Osteocyte (in vitro differentiated cells): ENCODE measurements around the gene TEX26. TPM values are rescaled to one million over a fixed set of nuclear protein-coding genes. Genes with fewer than 3 reads are reported as not detected.

ENCODE experiments used
- DNase-seq: peaks from one replicate; pipeline ENCODE4 v3.0.0; 2021; ENCODE audit warnings: mixed read lengths; ENCODE audit not compliant: unreplicated experiment; ENCODE audit errors: extremely low spot score
- H3K27ac Mint-ChIP-seq: one replicate; pipeline ENCODE4 v1.8.0; 2021; ENCODE audit warnings: mild to moderate bottlenecking, mixed read lengths; ENCODE audit not compliant: unreplicated experiment
- H3K27me3 Mint-ChIP-seq: one replicate; pipeline ENCODE4 v1.8.0; 2021; ENCODE audit warnings: mixed read lengths; ENCODE audit not compliant: unreplicated experiment
- H3K36me3 Mint-ChIP-seq: one replicate; pipeline ENCODE4 v1.8.0; 2021; ENCODE audit warnings: mixed read lengths; ENCODE audit not compliant: unreplicated experiment
- H3K4me1 Mint-ChIP-seq: one replicate; pipeline ENCODE4 v1.8.0; 2021; ENCODE audit warnings: mixed read lengths; ENCODE audit not compliant: unreplicated experiment
- H3K4me3 Mint-ChIP-seq: one replicate; pipeline ENCODE4 v1.8.0; 2021; ENCODE audit warnings: mild to moderate bottlenecking, moderate library complexity, mixed read lengths; ENCODE audit not compliant: unreplicated experiment
- H3K9me3 Mint-ChIP-seq: one replicate; pipeline ENCODE4 v1.8.0; 2021; ENCODE audit warnings: mixed read lengths; ENCODE audit not compliant: unreplicated experiment
- CTCF ChIP-seq: fragments of 200-600 bp; sonication (generic); IDR thresholded peaks from 2 replicates; pipeline ENCODE4 v1.5.0; 2021; ENCODE audit warnings: antibody characterized with exemption, mild to moderate bottlenecking, moderate library complexity
- total RNA-seq: library from RNA; stranded (reverse); gene quantifications from 2 replicates; pipeline ENCODE4 v1.2.1, GENCODE V29; 2021

Gene TEX26
- total RNA-seq, 1 donor from 2014 or later, result not detected

- no peak overlapping the region for H3K4me3 Mint-ChIP-seq
- TF ChIP-seq CTCF, result no peak
- no peak overlapping the region for H3K27ac Mint-ChIP-seq
- H3K4me1 Mint-ChIP-seq, result peaks cover 2% of the 10 kb centered on the region
- no peak for DNase-seq
- H3K36me3 Mint-ChIP-seq, result no peaks in the 10 kb centered on the region
- H3K27me3 Mint-ChIP-seq, result peaks cover 8% of the 10 kb centered on the region
- no peaks in the 10 kb centered on the region for H3K9me3 Mint-ChIP-seq
Observed at GRCh38 chr13:30995331-30995730, 62.9 kb downstream of the TEX26 start.

GRCh38 chr13:30997697-30998096 is 65.2 kb downstream of the TEX26 start:
- Mint-ChIP-seq H3K36me3 (no peaks in the 10 kb centered on the region), H3K27ac (no peak overlapping the region), H3K4me1 (peaks cover 2% of the 10 kb centered on the region), H3K4me3 (no peak overlapping the region), H3K9me3 (no peaks in the 10 kb centered on the region), H3K27me3 (peaks cover 12% of the 10 kb centered on the region)
- no peak for TF ChIP-seq CTCF
- peak; percentile 57 for DNase-seq

GRCh38 chr13:30998136-30999088 is 66.0 kb downstream of the TEX26 start:
- no peak for TF ChIP-seq CTCF
- peak; percentile 83 for DNase-seq
- Mint-ChIP-seq H3K36me3 (no peaks in the 10 kb centered on the region), H3K4me1 (peaks cover 2% of the 10 kb centered on the region), H3K9me3 (no peaks in the 10 kb centered on the region), H3K27me3 (peaks cover 12% of the 10 kb centered on the region), H3K4me3 (no peak overlapping the region), H3K27ac (no peak overlapping the region)

GRCh38 chr13:31000889-31001288 is 68.4 kb downstream of the TEX26 start:
- Mint-ChIP-seq H3K27ac (no peak overlapping the region), H3K4me1 (peaks cover 2% of the 10 kb centered on the region), H3K4me3 (no peak overlapping the region), H3K9me3 (no peaks in the 10 kb centered on the region), H3K36me3 (no peaks in the 10 kb centered on the region), H3K27me3 (peaks cover 12% of the 10 kb centered on the region)
- TF ChIP-seq CTCF, result no peak
- no peak for DNase-seq

GRCh38 chr13:31001647-31002046 is 69.2 kb downstream of the TEX26 start:
- H3K4me1 Mint-ChIP-seq, result peaks cover 2% of the 10 kb centered on the region
- no peaks in the 10 kb centered on the region for H3K36me3 Mint-ChIP-seq
- DNase-seq, result no peak
- no peak overlapping the region for H3K27ac Mint-ChIP-seq
- H3K9me3 Mint-ChIP-seq, result no peaks in the 10 kb centered on the region
- TF ChIP-seq CTCF, result no peak
- H3K4me3 Mint-ChIP-seq, result no peak overlapping the region
- peaks cover 12% of the 10 kb centered on the region for H3K27me3 Mint-ChIP-seq
